HG03066 (cell line): ENCODE data around the gene DSCAML1.
"Not testable (repeated sequence)": the region's sequence is repeated elsewhere in the genome, so short reads cannot be mapped to it uniquely, and the experiment has no call there.

Experiments
- ATAC-seq: cut with Tn5 transposase; IDR thresholded peaks from one replicate; pipeline ENCODE4 v1.9.1; 2021; ENCODE audit warnings: low read depth; ENCODE audit not compliant: unreplicated experiment

DSCAML1 gene

GRCh38 chr11:117820071-117820470, 23.1 kb upstream of the DSCAML1 start:
- no peak for ATAC-seq

- ATAC-seq: no peak
Measured at GRCh38 chr11:117819096-117820040, 22.4 kb upstream of the DSCAML1 start.

GRCh38 chr11:117818041-117818873, 21.2 kb upstream of the DSCAML1 start:
- ATAC-seq: no peak

- no peak for ATAC-seq
Measured at GRCh38 chr11:117817368-117818040, 20.5 kb upstream of the DSCAML1 start.

GRCh38 chr11:117816846-117817367, 19.9 kb upstream of the DSCAML1 start:
- no peak for ATAC-seq

GRCh38 chr11:117816151-117816741, 19.2 kb upstream of the DSCAML1 start:
- ATAC-seq: no peak

GRCh38 chr11:117815262-117815803, 18.3 kb upstream of the DSCAML1 start:
- ATAC-seq: peak; percentile 69

- peak; percentile 47 for ATAC-seq
Measured at GRCh38 chr11:117814766-117815261, 17.8 kb upstream of the DSCAML1 start.

- ATAC-seq: no peak
Measured at GRCh38 chr11:117814204-117814765, 17.3 kb upstream of the DSCAML1 start.

GRCh38 chr11:117810056-117810451, 13.0 kb upstream of the DSCAML1 start:
- not testable (repeated sequence) for ATAC-seq

- no peak for ATAC-seq
Measured at GRCh38 chr11:117809236-117810055, 12.4 kb upstream of the DSCAML1 start.

- ATAC-seq: no peak
Measured at GRCh38 chr11:117808784-117809183, 11.8 kb upstream of the DSCAML1 start.

GRCh38 chr11:117807482-117808327, 10.7 kb upstream of the DSCAML1 start:
- ATAC-seq: no peak

- ATAC-seq: no peak
Measured at GRCh38 chr11:117806846-117807245, 9.8 kb upstream of the DSCAML1 start.

GRCh38 chr11:117805045-117805444, 8.0 kb upstream of the DSCAML1 start:
- no peak for ATAC-seq

- ATAC-seq: no peak
Measured at GRCh38 chr11:117803896-117804295, 6.9 kb upstream of the DSCAML1 start.

GRCh38 chr11:117799634-117800033, 2.6 kb upstream of the DSCAML1 start:
- ATAC-seq: no peak

GRCh38 chr11:117796456-117796871, 552 bp downstream of the DSCAML1 start:
- no peak for ATAC-seq
